BLaER1 treated with 17β-estradiol and CSF1 and Interleukin-3, amounts not matched to agents 10 nM and 100 nM (cell line): ENCODE data around the gene ZNF132.
A peak's percentile ranks its signal among the peaks of the same experiment; 100 is the strongest.

Experiments used
- H3K27ac ChIP-seq, 11 experiments: shearing (Covaris generic); formaldehyde crosslinking; 2 replicates each; pipeline ENCODE4 v1.8.1; 2022
- H3K27me3 ChIP-seq, 11 experiments: shearing (Covaris generic); formaldehyde crosslinking; 2 replicates each; pipeline ENCODE4 v1.8.1; 2022
- H3K36me3 ChIP-seq, 11 experiments: shearing (Covaris generic); formaldehyde crosslinking; 2 replicates each; pipeline ENCODE4 v1.8.1; 2022
- H3K4me1 ChIP-seq, 10 experiments: shearing (Covaris generic); formaldehyde crosslinking; 2 replicates each; pipeline ENCODE4 v1.8.1; 2022
- H3K4me2 ChIP-seq, 11 experiments: shearing (Covaris generic); formaldehyde crosslinking; 2 replicates each; pipeline ENCODE4 v1.8.1; 2022
- H3K4me3 ChIP-seq, 10 experiments: shearing (Covaris generic); formaldehyde crosslinking; 2 replicates each; pipeline ENCODE4 v1.8.1; 2022
- H3K9ac ChIP-seq, 11 experiments: shearing (Covaris generic); formaldehyde crosslinking; 2 replicates each; pipeline ENCODE4 v1.8.1; 2022
- H3K9me3 ChIP-seq, 11 experiments: shearing (Covaris generic); formaldehyde crosslinking; replicated peaks in 1 of 11; 2 replicates each; pipeline ENCODE4 v1.8.1; 2022
- H4K20me1 ChIP-seq, 11 experiments: shearing (Covaris generic); formaldehyde crosslinking; 2 replicates each; pipeline ENCODE4 v1.8.1; 2022
- Cebpa-rat ChIP-seq, 11 experiments: shearing (Covaris generic); IDR thresholded peaks; 2 replicates each; pipeline ENCODE4 v1.8.1; 2022

The ZNF132 gene

DNA sequence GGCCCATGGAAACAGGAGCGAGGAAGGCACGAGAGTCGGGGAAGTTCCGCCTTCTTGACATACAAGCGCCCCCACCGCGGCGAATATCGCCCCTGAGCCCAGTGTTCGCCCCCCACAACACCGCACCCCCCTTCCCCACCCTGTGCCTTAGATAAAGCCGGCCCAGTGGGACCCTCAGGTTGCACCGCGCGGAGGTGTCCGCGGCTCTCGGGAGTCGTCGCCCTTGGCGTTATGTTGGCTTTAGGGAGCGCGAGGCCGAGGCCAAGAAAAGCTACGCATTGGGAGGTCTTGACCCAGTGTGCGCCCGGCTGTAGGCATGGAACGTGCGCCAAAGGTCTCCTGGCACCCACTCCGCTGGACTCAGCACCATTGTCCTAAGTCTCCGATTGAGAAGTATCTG, 603 bp upstream of the ZNF132 start:
- peaks cover 50 to 70% (median 57%) of the 10 kb centered on the region in 11 experiments for H3K9me3 ChIP-seq
- no peaks in the 10 kb centered on the region for H3K27me3 ChIP-seq
- no peaks in the 10 kb centered on the region; a peak in 1 of 22 replicates for H3K36me3 ChIP-seq
- no peak for TF ChIP-seq Cebpa-rat (IDR thresholded peaks at IDR 0.05)
- H3K4me3 ChIP-seq, result no peak overlapping the region
- H4K20me1 ChIP-seq, result no peaks in the 10 kb centered on the region
- no peak overlapping the region for H3K9ac ChIP-seq
- H3K4me1 ChIP-seq, result 0 out of 20 replicates have a peak, but pooled peaks cover 0 to 5% (median 0%) of the 10 kb centered on the region in 10 experiments
- no peak overlapping the region for H3K27ac ChIP-seq
- no peak overlapping the region for H3K4me2 ChIP-seq

DNA sequence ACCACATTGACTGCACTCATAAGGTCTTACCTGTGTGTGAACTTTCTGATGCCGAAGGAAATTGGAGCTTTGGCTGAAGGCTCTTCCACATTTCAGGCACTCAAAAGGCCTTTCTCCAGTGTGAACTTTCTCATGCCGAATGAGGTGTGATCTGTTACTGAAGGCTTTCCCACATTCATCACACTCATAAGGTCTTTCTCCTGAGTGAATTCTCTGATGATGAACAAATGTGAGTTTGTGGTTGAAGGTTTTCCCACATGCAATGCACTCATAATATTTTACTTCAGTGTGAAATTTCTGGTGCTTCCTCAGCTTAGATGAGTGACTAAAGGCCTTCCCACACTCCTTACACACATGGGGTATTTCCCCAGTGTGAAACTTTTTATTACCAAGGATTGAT, 5.7 kb downstream of the ZNF132 start:
- Histone ChIP-seq H4K20me1 (no peaks in the 10 kb centered on the region), H3K27me3 (no peaks in the 10 kb centered on the region), H3K36me3 (peaks cover 31 to 60% (median 41%) of the 10 kb centered on the region in 11 experiments), H3K4me2 (no peak overlapping the region), H3K9ac (no peak overlapping the region), H3K4me3 (no peak overlapping the region), H3K27ac (no peak overlapping the region), H3K9me3 (peaks cover 66 to 81% (median 71%) of the 10 kb centered on the region in 11 experiments), H3K4me1 (0 out of 20 replicates have a peak, but pooled peaks cover 0 to 5% (median 0%) of the 10 kb centered on the region in 10 experiments)
- no peak for TF ChIP-seq Cebpa-rat (IDR thresholded peaks at IDR 0.05)

DNA sequence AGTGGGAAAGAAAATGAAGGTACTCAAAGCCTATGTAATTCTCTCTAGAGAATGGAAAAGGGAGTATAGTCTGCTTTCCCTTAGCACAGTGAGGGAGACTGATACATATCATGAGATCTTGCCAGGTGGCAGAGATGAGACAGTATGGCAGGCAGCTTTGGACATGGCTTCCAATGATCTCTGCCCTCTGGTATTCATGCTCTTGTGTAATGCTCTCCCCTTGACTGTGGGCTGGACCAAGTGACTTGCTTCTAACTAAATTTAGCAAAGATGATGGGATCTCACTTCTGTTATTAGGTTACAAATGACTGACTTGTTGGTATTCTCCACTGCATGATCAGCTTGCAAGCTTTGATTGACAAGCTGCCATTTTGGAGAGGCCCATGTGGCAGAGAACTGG, 10.2 kb downstream of the ZNF132 start:
- H3K27me3 ChIP-seq, result no peaks in the 10 kb centered on the region
- no peak overlapping the region for H3K9ac ChIP-seq
- H4K20me1 ChIP-seq, result no peaks in the 10 kb centered on the region
- no peaks in the 10 kb centered on the region for H3K4me1 ChIP-seq
- no peak for TF ChIP-seq Cebpa-rat (IDR thresholded peaks at IDR 0.05)
- H3K36me3 ChIP-seq, result peaks cover 31 to 66% (median 44%) of the 10 kb centered on the region in 11 experiments
- no peak overlapping the region for H3K27ac ChIP-seq
- peaks cover 51 to 88% (median 61%) of the 10 kb centered on the region in 11 experiments for H3K9me3 ChIP-seq
- no peak overlapping the region for H3K4me2 ChIP-seq
- no peak overlapping the region for H3K4me3 ChIP-seq

DNA sequence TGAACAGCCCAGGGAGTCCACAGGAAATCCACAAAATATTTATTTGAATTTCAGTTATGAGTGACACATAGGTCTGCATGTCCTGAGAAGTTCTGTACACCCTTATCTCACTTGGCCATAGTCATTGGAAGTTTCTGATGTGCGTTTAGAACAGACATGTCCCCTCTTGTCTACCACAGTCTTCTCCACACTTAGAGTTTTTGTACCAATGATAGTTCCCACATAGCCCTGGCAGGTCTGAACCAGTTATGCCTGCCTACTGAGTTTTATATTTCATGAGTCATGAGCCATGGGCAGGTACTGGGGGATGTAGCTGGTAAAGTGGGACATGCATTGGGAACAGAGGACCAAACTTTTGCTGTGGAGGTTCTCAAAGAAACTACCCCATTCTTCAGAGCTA, 11.3 kb downstream of the ZNF132 start:
- Histone ChIP-seq H3K9ac (no peak overlapping the region), H3K9me3 (peaks cover 40 to 78% (median 50%) of the 10 kb centered on the region in 11 experiments), H3K27me3 (no peaks in the 10 kb centered on the region), H3K4me1 (no peaks in the 10 kb centered on the region), H4K20me1 (no peaks in the 10 kb centered on the region), H3K27ac (no peak overlapping the region), H3K4me2 (no peak overlapping the region), H3K36me3 (peaks cover 20 to 57% (median 35%) of the 10 kb centered on the region in 11 experiments), H3K4me3 (no peak overlapping the region)
- no peak for TF ChIP-seq Cebpa-rat (IDR thresholded peaks at IDR 0.05)

DNA sequence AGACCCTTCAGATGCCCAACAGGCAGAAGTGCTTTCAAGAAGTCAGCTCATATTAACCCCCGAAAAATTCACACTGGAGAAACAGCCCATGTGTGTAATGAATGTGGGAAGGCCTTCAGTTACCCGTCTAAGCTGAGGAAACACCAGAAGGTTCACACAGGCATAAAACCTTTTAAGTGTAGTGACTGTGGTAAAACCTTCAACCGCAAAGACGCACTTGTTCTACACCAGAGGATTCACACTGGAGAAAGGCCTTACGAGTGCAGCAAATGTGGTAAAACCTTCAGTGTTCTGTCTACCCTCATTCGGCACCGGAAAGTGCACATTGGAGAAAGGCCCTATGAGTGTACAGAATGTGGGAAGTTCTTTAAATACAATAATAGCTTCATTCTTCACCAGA, 22.9 kb downstream of the ZNF132 start:
- H3K9ac ChIP-seq, result no peak overlapping the region
- H3K36me3 ChIP-seq, result peaks cover 54 to 97% (median 77%) of the 10 kb centered on the region in 11 experiments
- no peak overlapping the region for H3K4me2 ChIP-seq
- peaks cover 17 to 34% (median 26%) of the 10 kb centered on the region in 11 experiments for H3K9me3 ChIP-seq
- no peak for TF ChIP-seq Cebpa-rat (IDR thresholded peaks at IDR 0.05)
- H3K27ac ChIP-seq, result no peak overlapping the region
- no peaks in the 10 kb centered on the region for H3K4me1 ChIP-seq
- no peaks in the 10 kb centered on the region for H3K27me3 ChIP-seq
- H3K4me3 ChIP-seq, result no peak overlapping the region
- peaks cover 0 to 7% (median 0%) of the 10 kb centered on the region in 11 experiments; a peak in 3 of 22 replicates for H4K20me1 ChIP-seq

DNA sequence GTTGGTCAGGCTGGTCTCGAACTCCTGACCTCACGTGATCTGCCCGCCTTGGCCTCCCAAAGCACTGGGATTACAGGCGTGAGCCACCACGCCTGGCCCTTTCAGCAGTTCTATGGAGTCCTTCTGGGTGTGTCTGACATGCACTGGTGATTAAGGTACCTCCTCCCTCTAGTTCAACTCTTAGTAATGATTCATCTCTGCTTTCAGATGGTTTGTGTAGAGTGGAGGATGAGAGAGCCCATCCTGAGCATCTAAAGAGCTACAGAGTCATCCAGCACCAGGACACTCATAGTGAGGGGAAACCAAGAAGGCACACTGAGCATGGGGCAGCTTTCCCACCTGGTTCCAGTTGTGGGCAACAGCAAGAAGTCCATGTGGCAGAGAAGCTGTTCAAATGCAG, 23.3 kb downstream of the ZNF132 start:
- no peaks in the 10 kb centered on the region for H3K27me3 ChIP-seq
- H3K27ac ChIP-seq, result no peak overlapping the region
- H3K4me3 ChIP-seq, result no peak overlapping the region
- H3K9ac ChIP-seq, result no peak overlapping the region
- H3K4me1 ChIP-seq, result no peaks in the 10 kb centered on the region
- peaks cover 17 to 34% (median 26%) of the 10 kb centered on the region in 11 experiments for H3K9me3 ChIP-seq
- H3K4me2 ChIP-seq, result no peak overlapping the region
- peaks cover 0 to 7% (median 0%) of the 10 kb centered on the region in 11 experiments; a peak in 3 of 22 replicates for H4K20me1 ChIP-seq
- no peak for TF ChIP-seq Cebpa-rat (IDR thresholded peaks at IDR 0.05)
- peaks cover 54 to 97% (median 72%) of the 10 kb centered on the region in 11 experiments for H3K36me3 ChIP-seq

DNA sequence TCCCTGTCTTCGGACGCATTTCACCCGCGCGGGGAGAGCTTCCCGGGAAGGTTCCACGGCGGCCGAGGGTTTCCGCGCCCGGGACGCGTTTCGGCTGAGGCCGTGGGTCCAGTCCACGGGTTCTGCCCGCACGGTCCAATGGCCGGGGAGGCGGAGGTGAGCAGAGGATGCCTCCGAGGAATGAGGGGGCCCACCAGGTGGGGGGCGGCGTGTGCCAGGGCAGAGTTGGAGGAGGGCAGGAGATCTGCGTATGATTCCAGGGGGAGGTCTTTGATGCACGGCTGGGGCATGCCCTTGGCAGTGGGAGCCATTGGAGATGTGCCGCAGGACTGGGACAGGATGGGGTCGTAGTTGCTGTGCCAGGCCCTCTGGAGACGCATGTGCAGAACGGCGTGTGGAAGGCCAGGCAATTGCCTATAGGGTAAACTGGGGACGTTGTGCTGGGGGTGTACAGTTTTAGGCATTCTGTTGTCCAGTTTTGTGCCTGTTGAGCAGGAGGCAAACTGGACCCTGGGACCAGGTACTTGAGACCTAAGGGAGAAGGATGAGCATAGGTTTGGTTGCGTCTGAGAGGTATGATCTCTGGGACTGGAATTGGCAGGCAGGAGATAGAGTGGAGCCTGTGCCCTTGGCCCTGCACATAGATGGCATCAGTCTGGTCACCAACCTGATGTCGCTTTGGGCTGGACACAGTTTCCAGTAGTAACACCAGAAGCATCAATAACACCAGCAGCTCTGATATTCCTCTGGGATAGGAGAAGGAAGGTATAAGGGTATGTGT, 30.8 kb downstream of the ZNF132 start:
- H3K27me3 ChIP-seq, result no peaks in the 10 kb centered on the region
- peak overlapping the region; percentile 77 to 91 (median 85) for H3K9ac ChIP-seq
- peak overlapping the region; percentile 89 to 98 (median 93) for H3K4me2 ChIP-seq
- peaks cover 24 to 28% (median 27%) of the 10 kb centered on the region in 10 experiments for H3K4me1 ChIP-seq
- peaks cover 0 to 18% (median 0%) of the 10 kb centered on the region in 11 experiments; a peak in 3 of 22 replicates for H4K20me1 ChIP-seq
- H3K27ac ChIP-seq, result peak overlapping the region; percentile 36 to 92 (median 84); a peak in 21 of 22 replicates
- peaks cover 0 to 30% (median 0%) of the 10 kb centered on the region in 11 experiments; a peak in 6 of 22 replicates for H3K36me3 ChIP-seq
- H3K4me3 ChIP-seq, result peak overlapping the region; percentile 84 to 98 (median 92)
- TF ChIP-seq Cebpa-rat (IDR thresholded peaks at IDR 0.05), result no peak
- H3K9me3 ChIP-seq, result no peaks in the 10 kb centered on the region; a peak in 1 of 22 replicates

DNA sequence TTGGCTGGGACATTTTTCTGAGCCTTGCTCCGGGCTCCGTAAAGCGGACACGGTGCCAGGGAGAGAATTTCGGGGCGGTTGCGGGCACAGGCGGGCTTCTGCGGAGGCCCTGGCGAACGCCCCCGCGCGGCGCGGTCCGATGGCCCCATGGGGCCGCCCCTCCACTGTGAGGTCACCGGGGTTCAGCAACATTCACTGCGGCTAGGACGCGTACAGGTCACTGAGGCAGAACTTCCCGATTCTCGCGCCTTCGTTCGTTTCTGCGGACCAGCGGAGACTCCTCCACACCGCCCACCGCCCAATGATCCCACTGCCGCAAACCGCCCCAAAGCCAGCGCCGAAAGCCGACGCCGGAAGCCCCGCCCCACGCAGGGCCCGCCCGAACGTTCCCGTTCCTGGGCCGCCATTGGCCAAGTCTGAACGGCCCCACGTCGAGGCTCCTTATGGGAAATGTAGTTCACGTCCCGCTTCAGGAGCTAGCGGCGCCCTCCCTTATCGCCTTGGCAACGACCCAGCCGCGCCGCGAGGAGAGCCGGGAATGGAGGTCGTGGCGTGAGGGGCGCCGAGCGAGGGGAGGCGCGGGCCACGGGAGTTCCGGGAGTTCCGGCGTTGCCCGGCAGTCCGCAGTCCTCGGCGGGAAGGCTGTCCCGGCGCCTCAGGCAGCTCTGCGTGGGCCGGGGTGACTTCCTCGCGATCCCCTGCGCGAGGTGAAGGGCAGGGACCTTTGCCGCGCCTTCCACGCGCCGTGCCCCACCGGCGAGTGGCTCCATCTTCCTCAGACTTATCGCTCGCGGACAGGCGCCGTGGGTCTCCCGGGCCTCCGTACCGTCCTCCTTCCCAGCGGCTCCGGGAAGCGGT, 31.6 kb downstream of the ZNF132 start, which contains the start of gene ZNF584:
Gene ZNF584, plus strand, starts transcription at position 498 of the 858 bp plus-strand sequence. CDS start 499 bp downstream, outside the sequence.
- Histone ChIP-seq H3K27me3 (no peaks in the 10 kb centered on the region), H4K20me1 (peaks cover 0 to 17% (median 0%) of the 10 kb centered on the region in 11 experiments; a peak in 3 of 22 replicates), H3K36me3 (peaks cover 0 to 23% (median 0%) of the 10 kb centered on the region in 11 experiments; a peak in 6 of 22 replicates), H3K4me3 (peak within 1 kb of the TSS; percentile 84 to 98 (median 92)), H3K4me2 (peak within 1 kb of the TSS; percentile 91 to 100 (median 97)), H3K9ac (peak within 1 kb of the TSS; percentile 77 to 91 (median 85)), H3K4me1 (peaks cover 24 to 28% (median 27%) of the 10 kb centered on the region in 10 experiments), H3K9me3 (no peaks in the 10 kb centered on the region; a peak in 1 of 22 replicates), H3K27ac (peak within 1 kb of the TSS; percentile 75 to 92 (median 84))
- no peak for TF ChIP-seq Cebpa-rat (IDR thresholded peaks at IDR 0.05)
